Testis (tissue), 2 donors: ENCODE results near the gene CCNY.
"Not testable (repeated sequence)": the region's sequence is repeated elsewhere in the genome, so short reads cannot be mapped to it uniquely, and the experiment has no call there.

ENCODE experiments used
- CTCF ChIP-seq, 3 experiments: fragments of 450-650 bp in 2 of 3; fragments of 200-600 bp in 1 of 3; sonication (generic) in 1 of 3; IDR thresholded peaks; one replicate each; pipeline ENCODE4 v1.5.1; 2016 to 2019; ENCODE audit warnings: antibody characterized with exemption in 3 of 3, mild to moderate bottlenecking in 2 of 3, moderate library complexity in 1 of 3
- POLR2A ChIP-seq: fragments of 450-650 bp; IDR thresholded peaks from one replicate; pipeline ENCODE4 v1.6.1; 2017; ENCODE audit warnings: antibody characterized with exemption, mild to moderate bottlenecking, moderate library complexity

GRCh38 chr10:35406003-35406630, 69.8 kb downstream of the CCNY start:
- not testable (repeated sequence) for TF ChIP-seq POLR2A; CTCF (IDR thresholded peaks at IDR 0.05)
